OCI-LY1 (cell line): Measurements from ENCODE around the gene ZSCAN20.
"Not testable (repeated sequence)": the region's sequence is repeated elsewhere in the genome, so short reads cannot be mapped to it uniquely, and the experiment has no call there.

ENCODE experiments used
- H2AFZ ChIP-seq: fragments of 200-600 bp; sonication (generic), shearing (Covaris generic); 2 replicates; pipeline ENCODE4 v1.6.0; 2014; ENCODE audit warnings: antibody characterized with exemption, mild to moderate bottlenecking, low read length
- H3F3A ChIP-seq: fragments of 200-600 bp; sonication (generic), shearing (Covaris generic); 2 replicates; pipeline ENCODE4 v1.6.0; 2014; ENCODE audit warnings: mild to moderate bottlenecking, antibody characterized with exemption, low read length, moderate library complexity; ENCODE audit not compliant: insufficient read depth
- H3K27ac ChIP-seq: fragments of 200-600 bp; sonication (generic); 2 replicates; pipeline ENCODE4 v1.5.1; 2014; ENCODE audit warnings: low read length, mixed run types, mild to moderate bottlenecking, low read depth; ENCODE audit not compliant: poor library complexity, severe bottlenecking
- H3K27me3 ChIP-seq: fragments of 200-600 bp; sonication (generic); 2 replicates; pipeline ENCODE4 v1.6.0; 2014; ENCODE audit warnings: antibody characterized with exemption, mild to moderate bottlenecking, low read length, moderate library complexity; ENCODE audit not compliant: insufficient read depth
- H3K36me3 ChIP-seq: fragments of 200-600 bp; sonication (generic); 2 replicates; pipeline ENCODE4 v1.6.1; 2014; ENCODE audit warnings: mild to moderate bottlenecking, antibody characterized with exemption, low read length, moderate library complexity, mixed read lengths; ENCODE audit not compliant: insufficient read depth
- H3K4me1 ChIP-seq: fragments of 200-600 bp; sonication (generic); 2 replicates; pipeline ENCODE4 v1.5.1; 2014; ENCODE audit warnings: mild to moderate bottlenecking, low read length, moderate library complexity; ENCODE audit not compliant: insufficient read depth, severe bottlenecking
- H3K4me2 ChIP-seq: fragments of 200-600 bp; sonication (generic), shearing (Covaris generic); 2 replicates; pipeline ENCODE4 v1.6.1; 2014; ENCODE audit warnings: low read length
- H3K4me3 ChIP-seq: fragments of 200-600 bp; sonication (generic); 2 replicates; pipeline ENCODE4 v1.5.1; 2014; ENCODE audit warnings: low read length, low read depth, mild to moderate bottlenecking, mixed read lengths; ENCODE audit not compliant: poor library complexity, severe bottlenecking
- H3K79me2 ChIP-seq: fragments of 200-600 bp; shearing (Covaris generic); 2 replicates; pipeline ENCODE4 v1.6.1; 2016; ENCODE audit warnings: mixed run types, low read length, mixed read lengths; ENCODE audit not compliant: insufficient read depth
- H3K9ac ChIP-seq: fragments of 200-600 bp; sonication (generic), shearing (Covaris generic); 2 replicates; pipeline ENCODE4 v1.6.1; 2014; ENCODE audit warnings: mild to moderate bottlenecking, low read length, mixed read lengths
- H3K9me2 ChIP-seq: fragments of 200-600 bp; sonication (generic), shearing (Covaris generic); 2 replicates; pipeline ENCODE4 v1.6.1; 2014; ENCODE audit warnings: low read depth, mild to moderate bottlenecking, low read length, mixed read lengths
- H3K9me3 ChIP-seq: fragments of 200-600 bp; shearing (Covaris generic); 2 replicates; pipeline ENCODE4 v1.6.1; 2014; ENCODE audit warnings: low read length, mixed read lengths
- H4K20me1 ChIP-seq: fragments of 200-600 bp; sonication (generic), shearing (Covaris generic); 2 replicates; pipeline ENCODE4 v1.6.0; 2016; ENCODE audit warnings: mild to moderate bottlenecking, low read length; ENCODE audit not compliant: insufficient read depth
- EZH2 ChIP-seq: fragments of 200-600 bp; sonication (generic), shearing (Covaris generic); IDR thresholded peaks from 2 replicates; pipeline ENCODE4 v1.8.0; 2017; ENCODE audit warnings: borderline replicate concordance, mixed run types, mild to moderate bottlenecking, antibody characterized with exemption, low read length, moderate library complexity, mixed read lengths
- TF ChIP-seq, protein P1 (sequence below): fragments of 200-600 bp; sonication (generic), shearing (Covaris generic); IDR thresholded peaks from 2 replicates; pipeline ENCODE4 v1.5.1; 2017; ENCODE audit warnings: mild to moderate bottlenecking, antibody characterized with exemption, low read length, moderate library complexity, mixed read lengths

Gene ZSCAN20

DNA sequence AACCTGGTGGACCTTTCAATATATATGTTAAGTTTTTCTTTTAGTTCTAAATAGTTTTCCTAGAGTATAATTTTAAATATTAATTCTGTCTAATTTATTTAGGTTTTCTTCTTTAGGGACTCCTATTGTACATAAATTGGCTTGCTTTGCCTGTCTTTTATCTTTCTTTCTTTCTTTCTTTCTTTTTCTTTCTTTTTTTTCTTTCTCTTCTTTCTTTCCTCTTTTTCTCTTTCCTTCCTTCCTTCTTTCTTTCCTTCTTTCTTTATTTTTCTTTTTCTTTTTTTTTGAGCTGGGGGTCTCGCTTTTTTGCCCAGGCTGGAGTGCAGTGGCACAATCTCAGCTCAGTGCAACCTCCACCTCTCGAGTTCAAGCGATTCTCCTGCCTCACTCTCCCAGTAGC, 35.2 kb downstream of the ZSCAN20 start:
- no peak for TF ChIP-seq EZH2
- TF ChIP-seq, protein P1, sequence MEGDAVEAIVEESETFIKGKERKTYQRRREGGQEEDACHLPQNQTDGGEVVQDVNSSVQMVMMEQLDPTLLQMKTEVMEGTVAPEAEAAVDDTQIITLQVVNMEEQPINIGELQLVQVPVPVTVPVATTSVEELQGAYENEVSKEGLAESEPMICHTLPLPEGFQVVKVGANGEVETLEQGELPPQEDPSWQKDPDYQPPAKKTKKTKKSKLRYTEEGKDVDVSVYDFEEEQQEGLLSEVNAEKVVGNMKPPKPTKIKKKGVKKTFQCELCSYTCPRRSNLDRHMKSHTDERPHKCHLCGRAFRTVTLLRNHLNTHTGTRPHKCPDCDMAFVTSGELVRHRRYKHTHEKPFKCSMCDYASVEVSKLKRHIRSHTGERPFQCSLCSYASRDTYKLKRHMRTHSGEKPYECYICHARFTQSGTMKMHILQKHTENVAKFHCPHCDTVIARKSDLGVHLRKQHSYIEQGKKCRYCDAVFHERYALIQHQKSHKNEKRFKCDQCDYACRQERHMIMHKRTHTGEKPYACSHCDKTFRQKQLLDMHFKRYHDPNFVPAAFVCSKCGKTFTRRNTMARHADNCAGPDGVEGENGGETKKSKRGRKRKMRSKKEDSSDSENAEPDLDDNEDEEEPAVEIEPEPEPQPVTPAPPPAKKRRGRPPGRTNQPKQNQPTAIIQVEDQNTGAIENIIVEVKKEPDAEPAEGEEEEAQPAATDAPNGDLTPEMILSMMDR: no peak
- no peaks in the 10 kb centered on the region for H3K27me3 ChIP-seq
- H2AFZ ChIP-seq: no peak overlapping the region
- H3K4me3 ChIP-seq: no peak overlapping the region
- no peaks in the 10 kb centered on the region for H3K9me3 ChIP-seq
- H3K4me1 ChIP-seq: no peaks in the 10 kb centered on the region
- no peak overlapping the region for H3K4me2 ChIP-seq
- H3K27ac ChIP-seq: no peak overlapping the region
- no peaks in the 10 kb centered on the region for H4K20me1 ChIP-seq
- no peaks in the 10 kb centered on the region for H3F3A ChIP-seq
- no peak overlapping the region for H3K9ac ChIP-seq
- H3K79me2 ChIP-seq: no peaks in the 10 kb centered on the region
- no peaks in the 10 kb centered on the region for H3K36me3 ChIP-seq
- H3K9me2 ChIP-seq: no peaks in the 10 kb centered on the region

DNA sequence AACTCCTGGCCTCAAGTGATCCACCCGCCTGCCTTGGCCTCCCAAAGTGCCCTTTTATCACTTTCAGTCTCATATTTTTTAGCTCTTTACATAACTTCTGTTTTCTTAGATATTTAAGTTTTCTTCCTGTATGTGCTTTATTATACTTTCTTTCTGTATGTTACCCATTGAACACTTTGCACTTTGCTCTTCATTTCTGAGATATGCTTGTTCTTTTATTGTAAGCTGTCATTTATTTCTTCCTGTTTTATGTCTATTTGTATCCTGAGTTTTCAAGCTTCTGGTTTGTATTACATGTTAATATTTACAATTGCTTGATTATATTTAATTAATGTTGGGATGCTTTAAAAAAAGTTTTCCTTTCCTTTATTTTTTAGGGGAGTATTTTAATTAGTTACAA, 35.7 kb downstream of the ZSCAN20 start:
- H3K9me2 ChIP-seq: no peaks in the 10 kb centered on the region
- no peaks in the 10 kb centered on the region for H3K9me3 ChIP-seq
- H3K79me2 ChIP-seq: no peaks in the 10 kb centered on the region
- H3K36me3 ChIP-seq: no peaks in the 10 kb centered on the region
- H3K4me3 ChIP-seq: no peak overlapping the region
- no peak overlapping the region for H3K4me2 ChIP-seq
- no peaks in the 10 kb centered on the region for H3K4me1 ChIP-seq
- H3K27me3 ChIP-seq: no peaks in the 10 kb centered on the region
- no peak overlapping the region for H2AFZ ChIP-seq
- no peak overlapping the region for H3K9ac ChIP-seq
- TF ChIP-seq, protein P1: no peak
- TF ChIP-seq EZH2: no peak
- H3K27ac ChIP-seq: no peak overlapping the region
- no peaks in the 10 kb centered on the region for H4K20me1 ChIP-seq
- no peaks in the 10 kb centered on the region for H3F3A ChIP-seq

DNA sequence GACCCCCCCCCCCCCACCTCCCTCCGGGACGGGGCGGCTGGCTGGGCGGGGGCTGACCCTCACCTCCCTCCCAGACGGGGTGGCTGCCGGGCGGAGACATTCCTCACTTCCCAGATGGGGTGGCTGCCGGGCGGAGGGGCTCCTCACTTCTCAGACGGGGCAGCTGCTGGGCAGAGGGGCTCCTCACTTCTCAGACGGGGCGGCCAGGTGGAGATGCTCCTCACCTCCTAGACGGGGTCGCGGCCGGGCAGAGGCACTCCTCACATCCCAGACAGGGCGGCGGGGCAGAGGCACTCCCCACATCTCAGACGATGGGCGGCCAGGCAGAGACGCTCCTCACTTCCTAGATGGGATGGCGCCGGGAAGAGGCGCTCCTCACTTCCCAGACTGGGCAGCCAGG, 36.8 kb downstream of the ZSCAN20 start:
- not testable (repeated sequence) for H3K9me2 ChIP-seq, H4K20me1 ChIP-seq, H3K27me3 ChIP-seq, H3K27ac ChIP-seq, H2AFZ ChIP-seq, H3K36me3 ChIP-seq, H3K9ac ChIP-seq, H3K4me2 ChIP-seq, H3K9me3 ChIP-seq, H3K79me2 ChIP-seq, H3K4me1 ChIP-seq, H3K4me3 ChIP-seq, H3F3A ChIP-seq

DNA sequence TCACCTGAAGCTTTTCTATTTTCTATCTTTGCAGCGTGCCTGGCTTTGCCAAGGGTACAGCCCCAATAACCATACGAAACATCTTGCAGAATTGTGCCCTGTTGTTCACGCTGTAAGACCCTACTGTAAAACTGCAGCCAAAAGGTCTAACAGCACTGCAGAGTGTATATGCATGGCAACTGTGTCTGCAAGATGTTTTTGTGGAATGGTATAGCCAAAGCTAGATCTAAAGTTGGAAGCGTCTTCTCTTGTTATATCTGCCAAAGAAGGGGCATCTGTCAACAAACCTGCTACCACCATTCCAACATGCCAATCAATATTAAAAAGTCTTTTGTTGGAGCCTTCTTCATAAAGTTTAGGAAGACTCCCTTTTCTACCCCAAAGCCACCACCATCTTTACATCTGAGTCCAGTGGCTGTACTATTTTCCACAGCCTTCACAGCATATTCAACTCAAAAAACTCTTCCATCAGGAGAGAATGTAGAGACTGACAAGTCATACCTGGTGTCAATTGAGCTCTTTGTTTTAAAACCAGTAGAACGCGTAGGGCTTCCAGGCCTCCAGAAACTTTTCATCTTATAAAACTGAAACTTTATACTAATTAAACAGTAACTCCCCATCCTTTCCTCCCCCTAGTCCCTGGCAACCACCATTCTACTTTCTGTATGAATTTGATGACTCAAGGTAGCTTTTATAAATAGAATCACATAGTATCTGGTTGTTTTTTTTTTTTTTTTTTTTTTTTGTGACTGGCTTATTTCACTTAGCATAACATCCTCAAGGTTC, 40.0 kb downstream of the ZSCAN20 start:
- no peaks in the 10 kb centered on the region for H3K27me3 ChIP-seq

More for the DNA sequence above, 40.0 kb downstream of the ZSCAN20 start:
- H3K4me3 ChIP-seq: no peak overlapping the region
- H3K4me1 ChIP-seq: no peaks in the 10 kb centered on the region
- H3K9me3 ChIP-seq: no peaks in the 10 kb centered on the region
- H3K27ac ChIP-seq: no peak overlapping the region
- no peaks in the 10 kb centered on the region for H4K20me1 ChIP-seq
- no peak overlapping the region for H3K9ac ChIP-seq
- no peaks in the 10 kb centered on the region for H3F3A ChIP-seq
- H3K36me3 ChIP-seq: no peaks in the 10 kb centered on the region
- no peaks in the 10 kb centered on the region for H3K9me2 ChIP-seq
- H3K79me2 ChIP-seq: no peaks in the 10 kb centered on the region
- no peak overlapping the region for H3K4me2 ChIP-seq
- TF ChIP-seq, protein P1: no peak
- no peak for TF ChIP-seq EZH2
- no peak overlapping the region for H2AFZ ChIP-seq
